Motor neuron (in vitro differentiated cells): ENCODE results near the gene HIVEP2. TPM values are rescaled to one million over a fixed set of nuclear protein-coding genes. Genes with fewer than 3 reads are reported as not detected.

Source experiments
- ATAC-seq, 8 experiments: fragments of 200-7000 bp; cut with Tn5 transposase; replicated peaks in 6 of 8; 2 replicates each; pipeline ENCODE4 v1.8.0; 2021; ENCODE audit warnings: mild to moderate bottlenecking in 8 of 8, moderate library complexity in 8 of 8
- H3K27ac ChIP-seq, 2 donors: fragments of 250-450 bp; sonication (Bioruptor Pico); 2 replicates each; pipeline ENCODE4 v1.9.0; 2021; ENCODE audit warnings: antibody characterized with exemption in 2 of 2, mild to moderate bottlenecking in 2 of 2, moderate library complexity in 1 of 2
- H3K4me1 ChIP-seq, 2 donors: fragments of 250-450 bp; sonication (Bioruptor Pico); replicated peaks in 1 of 2; 2 replicates each; pipeline ENCODE4 v1.6.1; 2021; ENCODE audit warnings: antibody characterized with exemption in 2 of 2, mild to moderate bottlenecking in 2 of 2, moderate library complexity in 1 of 2
- H3K4me3 ChIP-seq, 5 donors: fragments of 250-450 bp; sonication (Bioruptor Pico); 2 replicates each; pipeline ENCODE4 v1.9.0; 2021; ENCODE audit warnings: antibody characterized with exemption in 5 of 5, mild to moderate bottlenecking in 5 of 5, moderate library complexity in 4 of 5
- WGBS, 10 experiments: fragments of 450-650 bp; shearing (Covaris generic); methylation state at CpG; one replicate each; pipeline ENCODE4 v1.0.0; 2022; 5-methylcytosine and 5-hydroxymethylcytosine counted together
- in situ Hi-C, 9 experiments: fragments of 400-800 bp; cut with MboI; loops; one replicate each; pipeline ENCODE4 v1.15.0; 2021; ENCODE audit warnings: low sequenced_read_pairs in 9 of 9, low pct_unique_long_range_greater_than_20kb in 2 of 9; ENCODE audit not compliant: unreplicated experiment in 9 of 9
- total RNA-seq, 8 experiments: library from RNA; unstranded; fragments of 300-600 nt; gene quantifications; 2 replicates each; pipeline versions ENCODE4 v1.2.3 to v1.2.4, GENCODE V29; 2022

HIVEP2 gene
- total RNA-seq, 8 experiments from 2014 or later, result 10.3 to 37.7 (median 13.5) TPM

GRCh38 chr6:142879527-142879926 is 65.4 kb downstream of the HIVEP2 start:
- in situ Hi-C loops, result loop anchor here in 1 of 9 experiments (25.0 kb wide), 1 partner anchor 192 kb away; no protein-coding TSS in a partner anchor
- peaks cover 18 to 20% of the 10 kb centered on the region in 2 donors for H3K4me1 ChIP-seq
- no peak overlapping the region for H3K27ac ChIP-seq
- ATAC-seq, result no peak
- no peak overlapping the region for H3K4me3 ChIP-seq
- 92% methylated on average over 2 of the region's 2 CpGs; no CpG with 5 or more reads in 9 of the 10 experiments for WGBS, 10 experiments

GRCh38 chr6:142879076-142879475 is 65.9 kb downstream of the HIVEP2 start:
- 57 to 100% (median 88%) methylated on average over 1 to 6 of the region's 6 CpGs; no CpG with 5 or more reads in 1 of the 10 experiments for WGBS, 10 experiments
- Histone ChIP-seq H3K27ac (no peak overlapping the region), H3K4me1 (peaks cover 14 to 15% of the 10 kb centered on the region in 2 donors), H3K4me3 (no peak overlapping the region)
- ATAC-seq, result no peak
- in situ Hi-C loops, result loop anchor here in 1 of 9 experiments (25.0 kb wide), 1 partner anchor 192 kb away; no protein-coding TSS in a partner anchor

- no peak overlapping the region for H3K27ac ChIP-seq
- peaks cover 9% of the 10 kb centered on the region in 2 donors for H3K4me1 ChIP-seq
- in situ Hi-C loops, result loop anchor here in 1 of 9 experiments (25.0 kb wide), 1 partner anchor 191 kb away; no protein-coding TSS in a partner anchor
- WGBS, 10 experiments, result 0 to 100% (median 67%) methylated on average over 1 to 3 of the region's 3 CpGs; no CpG with 5 or more reads in 4 of the 10 experiments
- H3K4me3 ChIP-seq, result no peak overlapping the region
- peak in 3 of 8 experiments; percentile 32 to 92 (median 80) for ATAC-seq
Observed at GRCh38 chr6:142878407-142878806, 66.6 kb downstream of the HIVEP2 start.

- ATAC-seq, result no peak
- WGBS, 10 experiments, result 29 to 83% (median 80%) methylated on average over 1 of the region's 1 CpG; no CpG with 5 or more reads in 1 of the 10 experiments
- no peak overlapping the region for H3K27ac ChIP-seq
Observed at GRCh38 chr6:142874676-142875075, 70.3 kb downstream of the HIVEP2 start.

GRCh38 chr6:142872376-142872775 is 72.6 kb downstream of the HIVEP2 start:
- WGBS, 10 experiments, result 39 to 100% (median 67%) methylated on average over 1 to 3 of the region's 3 CpGs; no CpG with 5 or more reads in 2 of the 10 experiments
- ATAC-seq, result peak in 2 of 8 experiments; percentile 40 to 61
- in situ Hi-C loops, result no loop called here
- no peak overlapping the region for H3K4me3 ChIP-seq
- peaks cover 11 to 15% of the 10 kb centered on the region in 2 donors for H3K4me1 ChIP-seq
- no peak overlapping the region for H3K27ac ChIP-seq

More at GRCh38 chr6:142874676-142875075, 70.3 kb downstream of the HIVEP2 start:
- in situ Hi-C loops, result loop anchor here in 1 of 9 experiments (25.0 kb wide), 1 partner anchor 187 kb away; no protein-coding TSS in a partner anchor
- no peaks in the 10 kb centered on the region for H3K4me1 ChIP-seq
- H3K4me3 ChIP-seq, result no peak overlapping the region

GRCh38 chr6:142871910-142872331 is 73.1 kb downstream of the HIVEP2 start:
- WGBS, 10 experiments, result 7 to 86% (median 70%) methylated on average over 2 to 4 of the region's 4 CpGs; no CpG with 5 or more reads in 2 of the 10 experiments
- no peak overlapping the region for H3K4me3 ChIP-seq
- H3K27ac ChIP-seq, result no peak overlapping the region
- ATAC-seq, result peak in 1 of 8 experiments; percentile 69
- in situ Hi-C loops, result no loop called here
- H3K4me1 ChIP-seq, result peaks cover 15 to 19% of the 10 kb centered on the region in 2 donors

- H3K4me1 ChIP-seq, result peaks cover 19 to 23% of the 10 kb centered on the region in 2 donors
- ATAC-seq, result no peak
- WGBS, 10 experiments, result 20 to 92% (median 72%) methylated on average over 1 to 4 of the region's 4 CpGs
- in situ Hi-C loops, result no loop called here
- no peak overlapping the region for H3K4me3 ChIP-seq
- H3K27ac ChIP-seq, result no peak overlapping the region
Observed at GRCh38 chr6:142870787-142871415, 74.1 kb downstream of the HIVEP2 start.

GRCh38 chr6:142868917-142869316 is 76.1 kb downstream of the HIVEP2 start:
- WGBS, 10 experiments, result 90 to 100% (median 100%) methylated on average over 1 to 2 of the region's 2 CpGs; no CpG with 5 or more reads in 1 of the 10 experiments
- H3K4me3 ChIP-seq, result no peak overlapping the region
- H3K4me1 ChIP-seq, result peaks cover 25 to 30% of the 10 kb centered on the region in 2 donors
- ATAC-seq, result no peak
- H3K27ac ChIP-seq, result no peak overlapping the region
- in situ Hi-C loops, result no loop called here

GRCh38 chr6:142867988-142868812 is 76.8 kb downstream of the HIVEP2 start:
- 3 to 91% (median 62%) methylated on average over 2 to 5 of the region's 5 CpGs; no CpG with 5 or more reads in 1 of the 10 experiments for WGBS, 10 experiments
- in situ Hi-C loops, result no loop called here
- H3K4me3 ChIP-seq, result no peak overlapping the region
- H3K27ac ChIP-seq, result no peak overlapping the region
- ATAC-seq, result peak in 4 of 8 experiments; percentile 27 to 69 (median 47)
- H3K4me1 ChIP-seq, result peaks cover 25 to 30% of the 10 kb centered on the region in 2 donors

GRCh38 chr6:142867355-142867801 is 77.6 kb downstream of the HIVEP2 start:
- in situ Hi-C loops, result no loop called here
- Histone ChIP-seq H3K4me3 (no peak overlapping the region), H3K4me1 (peaks cover 25 to 30% of the 10 kb centered on the region in 2 donors), H3K27ac (no peak overlapping the region)
- WGBS, 10 experiments, result 10 to 71% (median 52%) methylated on average over 1 to 4 of the region's 4 CpGs
- peak in 5 of 8 experiments; percentile 33 to 66 (median 56) for ATAC-seq

- no peak overlapping the region for H3K4me3 ChIP-seq
- 17 to 100% (median 31%) methylated on average over 1 to 2 of the region's 2 CpGs; no CpG with 5 or more reads in 2 of the 10 experiments for WGBS, 10 experiments
- in situ Hi-C loops, result no loop called here
- no peak for ATAC-seq
- H3K27ac ChIP-seq, result no peak overlapping the region
- peaks cover 25 to 30% of the 10 kb centered on the region in 2 donors for H3K4me1 ChIP-seq
Observed at GRCh38 chr6:142863981-142864380, 81.0 kb downstream of the HIVEP2 start.

GRCh38 chr6:142861711-142862110 is 83.3 kb downstream of the HIVEP2 start:
- WGBS, 10 experiments, result 75 to 100% (median 92%) methylated on average over 1 to 3 of the region's 3 CpGs; no CpG with 5 or more reads in 1 of the 10 experiments
- in situ Hi-C loops, result no loop called here
- ATAC-seq, result no peak
- H3K4me3 ChIP-seq, result no peak overlapping the region
- H3K27ac ChIP-seq, result no peak overlapping the region
- peaks cover 21 to 30% of the 10 kb centered on the region in 2 donors for H3K4me1 ChIP-seq
